T-cell (primary cell): ENCODE results near the gene CTNNA1. TPM values are rescaled to one million over a fixed set of nuclear protein-coding genes. Genes with fewer than 3 reads are reported as not detected.
"Not testable (repeated sequence)": the region's sequence is repeated elsewhere in the genome, so short reads cannot be mapped to it uniquely, and the experiment has no call there.

Experiments used
- ATAC-seq, 4 experiments: fragments of 200-7000 bp in 3 of 4; fragments of 150-1000 bp in 1 of 4; cut with Tn5 transposase; replicated peaks in 1 of 4; 1 replicate in 3 of 4; 2 replicates in 1 of 4; pipeline ENCODE4 v1.10.0; 2021; ENCODE audit warnings: moderate library complexity in 3 of 4, mild to moderate bottlenecking in 2 of 4, moderate number of reproducible peaks in 1 of 4
- CTCF ChIA-PET, 2 donors: fragments of 300-600 bp; sonication (Branson Sonifier 250); formaldehyde crosslinking; loops; one replicate each; lab custom pipeline; 2022; ENCODE audit warnings: antibody characterized with exemption in 2 of 2; lab: Charles Lee
- POLR2A ChIA-PET, 2 donors: fragments of 300-600 bp; sonication (Branson Sonifier 250); formaldehyde crosslinking; loops; one replicate each; lab custom pipeline; 2022; ENCODE audit warnings: antibody characterized with exemption in 2 of 2; lab: Charles Lee
- DNase-seq, 35 experiments: peaks; one replicate each; pipeline versions ENCODE4 v3.0.0 to v3.0.0-alpha.2; 2013 to 2023
- H3K27ac ChIP-seq: one replicate; pipeline ENCODE4 v1.5.1; 2013; ENCODE audit warnings: low read length
- H3K27me3 ChIP-seq, 2 experiments: replicated peaks in 1 of 2; 1 replicate in 1 of 2; 2 replicates in 1 of 2; pipeline versions ENCODE4 v1.6.1 to v1.7.0; 2013; ENCODE audit warnings: low read length in 1 of 2, mixed read lengths in 1 of 2; ENCODE audit not compliant: control insufficient read depth in 2 of 2, insufficient read depth in 2 of 2; ENCODE audit errors: extremely low read depth in 1 of 2
- H3K36me3 ChIP-seq, 2 donors: 1 replicate in 1 of 2; 2 replicates in 1 of 2; pipeline versions ENCODE4 v1.6.1 to v1.7.0; 2013; ENCODE audit warnings: low read length in 1 of 2; ENCODE audit not compliant: control insufficient read depth in 2 of 2, insufficient read depth in 1 of 2; ENCODE audit errors: extremely low read depth in 1 of 2
- H3K4me1 ChIP-seq, 2 experiments: 1 replicate in 1 of 2; 2 replicates in 1 of 2; pipeline versions ENCODE4 v1.6.1 to v1.7.0; 2013; ENCODE audit warnings: low read length in 2 of 2, mixed read lengths in 1 of 2; ENCODE audit not compliant: insufficient read depth in 2 of 2, control insufficient read depth in 1 of 2; ENCODE audit errors: extremely low read depth in 1 of 2
- H3K4me3 ChIP-seq, 2 donors: 1 replicate in 1 of 2; 2 replicates in 1 of 2; pipeline versions ENCODE4 v1.5.1 to v1.7.0; 2013; ENCODE audit warnings: mild to moderate bottlenecking in 2 of 2, low read length in 1 of 2, moderate library complexity in 1 of 2; ENCODE audit not compliant: control insufficient read depth in 1 of 2; ENCODE audit errors: extremely low read depth in 1 of 2
- H3K9me3 ChIP-seq: 2 replicates; pipeline ENCODE4 v1.7.0; 2013
- H3K27ac Mint-ChIP-seq, 2 donors: one replicate each; pipeline ENCODE4 v1.8.0; 2020 to 2021; ENCODE audit warnings: mild to moderate bottlenecking in 2 of 2, mixed read lengths in 2 of 2
- H3K27me3 Mint-ChIP-seq, 2 donors: one replicate each; pipeline ENCODE4 v1.8.0; 2021 to 2022; ENCODE audit warnings: mixed read lengths in 2 of 2
- H3K36me3 Mint-ChIP-seq: one replicate; pipeline ENCODE4 v1.8.0; 2021; ENCODE audit warnings: mixed read lengths
- H3K4me1 Mint-ChIP-seq, 3 donors: one replicate each; pipeline ENCODE4 v1.8.0; 2020 to 2022; ENCODE audit warnings: mixed read lengths in 3 of 3, mild to moderate bottlenecking in 1 of 3
- H3K4me3 Mint-ChIP-seq, 3 donors: one replicate each; pipeline ENCODE4 v1.8.0; 2020 to 2022; ENCODE audit warnings: mild to moderate bottlenecking in 3 of 3, mixed read lengths in 3 of 3, moderate library complexity in 3 of 3
- H3K9me3 Mint-ChIP-seq, 3 donors: one replicate each; pipeline ENCODE4 v1.8.0; 2020 to 2022; ENCODE audit warnings: mixed read lengths in 3 of 3
- WGBS: methylation state at CpG from one replicate; pipeline ENCODE4 v1.1.5; 2013; ENCODE audit warnings: missing lambda C conversion rate; ENCODE audit not compliant: insufficient coverage; 5-methylcytosine and 5-hydroxymethylcytosine counted together
- total RNA-seq, 35 experiments: library from RNA in 6 of 35; stranded (reverse) in 6 of 35; fragments of 120-200 nt in 1 of 35; gene quantifications; one replicate each; pipeline versions ENCODE4 v1.2.1 to v1.2.4 and lab custom pipeline; 2013 to 2026

Gene CTNNA1
- total RNA-seq, 5 donors from 2014 or later (not counting 1 experiment from before 2014, with no cell fraction given): 13.5 to 33.3 (median 18.5) TPM

- POLR2A ChIA-PET, H3K4me1 Mint-ChIP-seq, H3K27ac Mint-ChIP-seq, H3K4me1 ChIP-seq, CTCF ChIA-PET, H3K27ac ChIP-seq, DNase-seq, H3K9me3 Mint-ChIP-seq, H3K4me3 Mint-ChIP-seq, H3K9me3 ChIP-seq, ATAC-seq, H3K36me3 ChIP-seq, H3K4me3 ChIP-seq, H3K36me3 Mint-ChIP-seq, H3K27me3 ChIP-seq, H3K27me3 Mint-ChIP-seq: not testable (repeated sequence)
- WGBS: 98% methylated on average over 5 of the region's 6 CpGs
Observed at GRCh38 chr5:138834853-138835252, 81.6 kb downstream of the CTNNA1 start.

- no CpG with 5 or more reads among the region's 4 CpGs for WGBS
- Histone ChIP-seq H3K4me1 (no peaks in the 10 kb centered on the region), H3K36me3 (no peaks in the 10 kb centered on the region), H3K27ac (no peak overlapping the region), H3K4me3 (no peak overlapping the region), H3K27me3 (no peaks in the 10 kb centered on the region), H3K9me3 (no peaks in the 10 kb centered on the region)
- Mint-ChIP-seq H3K4me3 (no peak overlapping the region), H3K27ac (no peak overlapping the region), H3K9me3 (no peaks in the 10 kb centered on the region), H3K4me1 (peaks cover 0 to 3% (median 0%) of the 10 kb centered on the region in 3 donors), H3K27me3 (peaks cover 0 to 4% of the 10 kb centered on the region in 2 donors), H3K36me3 (no peaks in the 10 kb centered on the region)
- ATAC-seq (no peak), DNase-seq (no peak)
- POLR2A ChIA-PET: no interaction called here
- CTCF ChIA-PET: no interaction called here
Observed at GRCh38 chr5:138837160-138837559, 83.9 kb downstream of the CTNNA1 start.

DNA sequence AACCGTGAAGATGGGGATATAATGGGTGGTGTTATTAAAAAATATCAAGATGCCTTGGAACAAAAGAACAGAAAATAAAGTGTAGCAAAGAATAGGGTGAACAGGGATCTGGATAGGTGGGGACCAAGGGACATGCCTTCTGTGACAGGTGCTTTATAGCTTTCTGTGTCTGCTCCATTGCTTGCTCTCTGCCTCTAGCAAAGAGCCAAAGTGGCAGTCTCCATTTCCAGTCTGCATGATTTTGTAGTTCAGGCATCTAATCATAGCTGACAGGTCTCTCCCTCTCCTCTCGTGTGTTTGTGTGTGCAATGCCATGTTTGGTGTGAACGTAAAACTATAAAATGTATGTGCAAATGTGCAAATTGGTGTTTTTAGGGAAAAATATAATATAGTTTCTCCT is 86.9 kb downstream of the CTNNA1 start:
- Histone ChIP-seq H3K4me3 (no peak overlapping the region), H3K4me1 (no peaks in the 10 kb centered on the region), H3K27me3 (no peaks in the 10 kb centered on the region), H3K36me3 (no peaks in the 10 kb centered on the region), H3K9me3 (no peaks in the 10 kb centered on the region), H3K27ac (no peak overlapping the region)
- DNase-seq (no peak), ATAC-seq (no peak)
- Mint-ChIP-seq H3K4me3 (no peak overlapping the region), H3K36me3 (no peaks in the 10 kb centered on the region), H3K27me3 (peaks cover 0 to 4% of the 10 kb centered on the region in 2 donors), H3K4me1 (no peaks in the 10 kb centered on the region), H3K27ac (no peak overlapping the region), H3K9me3 (no peaks in the 10 kb centered on the region)
- 100% methylated on average over 1 of the region's 3 CpGs for WGBS
- CTCF ChIA-PET: interaction anchor here in 1 of 2 donors (1.0 kb wide), 1 partner anchor 15 kb away, joined by 4 read pairs; no protein-coding TSS in a partner anchor
- POLR2A ChIA-PET: interaction anchor here in 1 of 2 donors (0.6 kb wide), 1 partner anchor 103 kb away, joined by 3 read pairs; no protein-coding TSS in a partner anchor

GRCh38 chr5:138841531-138841930 is 88.3 kb downstream of the CTNNA1 start:
- no peaks in the 10 kb centered on the region for H3K4me1 Mint-ChIP-seq
- no peak for DNase-seq

GRCh38 chr5:138843316-138844124 is 90.3 kb downstream of the CTNNA1 start:
- DNase-seq (no peak), ATAC-seq (no peak)
- no peak overlapping the region for H3K4me3 Mint-ChIP-seq
- POLR2A ChIA-PET: no interaction called here
- H3K9me3 ChIP-seq: no peaks in the 10 kb centered on the region
- H3K36me3 ChIP-seq: no peaks in the 10 kb centered on the region
- CTCF ChIA-PET: no interaction called here
- H3K27me3 Mint-ChIP-seq: no peaks in the 10 kb centered on the region
- peaks cover 3 to 5% (median 3%) of the 10 kb centered on the region in 3 donors for H3K4me1 Mint-ChIP-seq
- no peak overlapping the region for H3K27ac Mint-ChIP-seq
- no peaks in the 10 kb centered on the region for H3K27me3 ChIP-seq
- H3K4me1 ChIP-seq: no peaks in the 10 kb centered on the region
- H3K9me3 Mint-ChIP-seq: no peaks in the 10 kb centered on the region
- H3K4me3 ChIP-seq: no peak overlapping the region
- no peaks in the 10 kb centered on the region for H3K36me3 Mint-ChIP-seq
- 100% methylated on average over 1 of the region's 2 CpGs for WGBS
- no peak overlapping the region for H3K27ac ChIP-seq

More at GRCh38 chr5:138841531-138841930, 88.3 kb downstream of the CTNNA1 start:
- no peaks in the 10 kb centered on the region for H3K9me3 Mint-ChIP-seq
- no peaks in the 10 kb centered on the region for H3K36me3 ChIP-seq
- H3K36me3 Mint-ChIP-seq: no peaks in the 10 kb centered on the region
- ChIA-PET POLR2A (no interaction called here), CTCF (no interaction called here)
- H3K9me3 ChIP-seq: no peaks in the 10 kb centered on the region
- no CpG with 5 or more reads among the region's 2 CpGs for WGBS
- H3K27ac ChIP-seq: no peak overlapping the region
- no peak overlapping the region for H3K27ac Mint-ChIP-seq
- peaks cover 0 to 4% of the 10 kb centered on the region in 2 donors for H3K27me3 Mint-ChIP-seq
- ATAC-seq: no peak
- H3K4me1 ChIP-seq: no peaks in the 10 kb centered on the region
- H3K4me3 Mint-ChIP-seq: no peak overlapping the region
- H3K27me3 ChIP-seq: no peaks in the 10 kb centered on the region
- H3K4me3 ChIP-seq: no peak overlapping the region

DNA sequence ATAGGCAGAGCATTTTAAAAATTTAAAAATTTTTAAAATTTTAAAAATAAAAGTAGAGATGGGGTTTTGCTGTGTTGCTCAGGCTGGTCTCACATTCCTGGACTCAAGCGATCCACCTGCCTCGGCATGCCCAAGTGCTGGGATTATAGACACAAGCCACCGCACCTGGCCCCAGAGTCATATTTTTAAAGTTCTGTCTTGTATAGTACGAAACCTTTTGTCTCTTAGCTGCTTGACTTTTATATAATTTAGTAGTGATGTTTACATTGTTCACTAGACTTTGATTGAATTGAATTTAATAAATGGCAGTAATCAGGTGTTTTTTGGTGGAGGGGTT is 90.9 kb downstream of the CTNNA1 start:
- Histone ChIP-seq H3K9me3 (no peaks in the 10 kb centered on the region), H3K4me3 (no peak overlapping the region), H3K4me1 (no peaks in the 10 kb centered on the region), H3K27ac (no peak overlapping the region), H3K27me3 (no peaks in the 10 kb centered on the region), H3K36me3 (no peaks in the 10 kb centered on the region)
- CTCF ChIA-PET: no interaction called here
- ATAC-seq (no peak), DNase-seq (no peak)
- no peak overlapping the region for H3K27ac Mint-ChIP-seq
- no peak overlapping the region for H3K4me3 Mint-ChIP-seq
- H3K27me3 Mint-ChIP-seq: no peaks in the 10 kb centered on the region
- whole genome bisulfite sequencing: 100% methylated on average over 2 of the region's 4 CpGs
- H3K36me3 Mint-ChIP-seq: no peaks in the 10 kb centered on the region
- POLR2A ChIA-PET: no interaction called here
- H3K4me1 Mint-ChIP-seq: peaks cover 5 to 10% (median 6%) of the 10 kb centered on the region in 3 donors
- no peaks in the 10 kb centered on the region for H3K9me3 Mint-ChIP-seq
